Activated CD4-positive, alpha-beta T cell treated with anti-CD3 and anti-CD28 coated beads, Interleukin-2, amount 10 ng/mL, durations not matched to agents 24 days and 14 days (primary cell): ENCODE results near the gene CDK19. TPM values are rescaled to one million over a fixed set of nuclear protein-coding genes. Genes with fewer than 3 reads are reported as not detected.
"Not testable (repeated sequence)": the region's sequence is repeated elsewhere in the genome, so short reads cannot be mapped to it uniquely, and the experiment has no call there.

Experiments
- DNase-seq: peaks from one replicate; pipeline ENCODE4 v3.0.0; 2022
- H3K27ac Mint-ChIP-seq: one replicate; pipeline ENCODE4 v1.8.0; 2022; ENCODE audit warnings: mild to moderate bottlenecking, mixed read lengths
- H3K27me3 Mint-ChIP-seq: one replicate; pipeline ENCODE4 v1.8.0; 2022; ENCODE audit warnings: mixed read lengths
- H3K36me3 Mint-ChIP-seq: one replicate; pipeline ENCODE4 v1.8.0; 2022; ENCODE audit warnings: low read depth, mild to moderate bottlenecking, mixed read lengths
- H3K4me1 Mint-ChIP-seq: one replicate; pipeline ENCODE4 v1.8.0; 2021; ENCODE audit warnings: mixed read lengths
- H3K4me3 Mint-ChIP-seq: one replicate; pipeline ENCODE4 v1.8.0; 2022; ENCODE audit warnings: mild to moderate bottlenecking, moderate library complexity, mixed read lengths
- H3K9me3 Mint-ChIP-seq: one replicate; pipeline ENCODE4 v1.8.0; 2021; ENCODE audit warnings: mixed read lengths
- intact Hi-C: fragments of 100-400 bp; cut with micrococcal nuclease; formaldehyde crosslinking; loops from one replicate; pipeline ENCODE4 v1.15.1; 2023
- total RNA-seq: library from RNA; stranded (reverse); gene quantifications from 2 replicates; pipeline ENCODE4 v1.2.3, GENCODE V29; 2022

Gene CDK19
- total RNA-seq, 1 donor from 2014 or later = 13.0 TPM

- intact Hi-C loops = no loop called here
- DNase-seq = no peak
- no peaks in the 10 kb centered on the region for H3K27me3 Mint-ChIP-seq
- no peak overlapping the region for H3K27ac Mint-ChIP-seq
- H3K9me3 Mint-ChIP-seq = peaks cover 4% of the 10 kb centered on the region
- peaks cover 11% of the 10 kb centered on the region for H3K36me3 Mint-ChIP-seq
- peaks cover 3% of the 10 kb centered on the region for H3K4me1 Mint-ChIP-seq
- H3K4me3 Mint-ChIP-seq = no peak overlapping the region
Measured at GRCh38 chr6:110760589-110760988, 54.7 kb downstream of the CDK19 start.

DNA sequence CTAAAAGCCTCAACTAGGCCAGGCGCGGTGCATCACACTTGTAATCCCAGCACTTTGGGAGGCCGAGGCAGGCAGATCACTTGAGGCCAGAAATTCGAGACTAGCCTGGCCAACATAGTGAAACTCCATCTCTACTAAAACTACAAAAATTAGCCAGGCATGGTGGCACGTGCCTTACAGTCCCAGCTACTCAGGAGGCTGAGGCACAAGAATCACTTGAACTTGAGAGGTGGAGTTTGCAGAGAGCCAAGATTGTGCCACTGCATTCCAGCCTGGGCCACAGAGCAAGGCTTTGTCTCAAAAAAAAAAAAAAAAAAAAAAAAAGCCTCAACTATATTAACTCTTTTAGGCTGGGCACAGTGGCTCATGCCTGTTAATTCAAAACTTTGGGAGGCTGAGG is 55.2 kb downstream of the CDK19 start:
- not testable (repeated sequence) for H3K4me1 Mint-ChIP-seq

DNA sequence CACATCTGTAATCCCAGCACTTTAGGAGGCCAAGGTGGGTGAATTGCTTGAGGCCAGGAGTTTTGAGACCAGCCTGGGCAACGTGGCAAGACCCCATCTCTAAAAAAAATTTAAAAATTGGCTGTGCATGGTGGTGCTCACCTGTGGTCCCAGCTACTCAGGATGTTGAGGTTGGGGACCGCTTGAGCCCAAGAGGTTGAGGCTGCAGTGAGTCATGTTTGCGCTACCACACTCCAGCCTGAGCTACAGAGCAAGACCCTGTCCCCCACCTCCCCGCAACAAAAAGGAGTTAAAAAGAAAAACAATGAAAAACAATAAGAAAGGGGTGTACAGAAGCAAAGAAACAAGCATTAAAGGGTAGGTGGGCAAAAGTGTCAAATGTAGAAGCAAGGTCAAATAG is 57.3 kb downstream of the CDK19 start:
- Mint-ChIP-seq H3K27me3 (no peaks in the 10 kb centered on the region), H3K4me3 (no peak overlapping the region), H3K9me3 (no peaks in the 10 kb centered on the region), H3K36me3 (peaks cover 2% of the 10 kb centered on the region), H3K27ac (no peak overlapping the region), H3K4me1 (peaks cover 3% of the 10 kb centered on the region)
- intact Hi-C loops = no loop called here
- DNase-seq = no peak

More for the DNA sequence above, 55.2 kb downstream of the CDK19 start:
- DNase-seq, H3K27me3 Mint-ChIP-seq, H3K9me3 Mint-ChIP-seq, H3K36me3 Mint-ChIP-seq, H3K27ac Mint-ChIP-seq, H3K4me3 Mint-ChIP-seq, intact Hi-C loops: not testable (repeated sequence)

DNA sequence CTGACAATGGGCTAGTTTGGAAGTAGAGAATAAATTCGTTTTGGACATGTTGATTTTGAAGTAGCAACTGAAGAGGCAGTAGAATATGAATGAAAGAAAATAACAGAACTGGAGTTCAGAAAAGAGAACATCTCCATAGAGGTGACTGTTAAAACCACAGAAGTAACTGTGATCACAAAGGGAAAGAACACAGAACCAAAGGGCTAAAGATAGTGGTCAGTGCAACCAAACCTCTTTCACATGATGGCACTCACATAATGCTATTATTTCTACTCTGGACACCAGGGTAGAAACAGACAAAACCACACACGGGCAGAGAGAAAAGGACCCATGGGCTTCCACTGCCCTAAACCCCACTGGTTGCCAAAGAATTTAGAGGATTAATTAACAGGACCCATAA is 58.5 kb downstream of the CDK19 start:
- Mint-ChIP-seq H3K4me1 (peaks cover 3% of the 10 kb centered on the region), H3K27ac (no peak overlapping the region), H3K9me3 (no peaks in the 10 kb centered on the region), H3K36me3 (peaks cover 2% of the 10 kb centered on the region), H3K4me3 (no peak overlapping the region), H3K27me3 (no peaks in the 10 kb centered on the region)
- intact Hi-C loops = no loop called here
- no peak for DNase-seq

DNA sequence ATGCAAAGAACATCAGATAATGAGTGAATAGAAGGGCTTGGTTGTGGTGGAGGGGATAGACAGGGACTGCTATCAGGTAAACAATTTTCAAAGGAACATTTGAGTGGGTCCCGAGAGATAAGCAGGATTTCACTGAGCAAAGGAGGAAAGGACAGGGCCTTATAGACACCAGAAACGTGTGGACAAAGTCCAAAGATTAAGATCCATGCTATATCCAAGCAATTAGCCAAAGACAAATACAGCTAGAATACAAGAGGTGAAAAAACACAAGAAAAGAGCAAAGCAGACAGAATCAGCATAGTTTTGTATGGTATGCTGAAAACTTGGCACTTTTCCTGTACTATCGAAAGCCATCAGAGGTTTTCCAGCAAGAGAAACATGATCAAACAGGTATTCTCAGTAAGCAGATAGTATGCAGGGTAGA is 59.8 kb downstream of the CDK19 start:
- DNase-seq = no peak
- Mint-ChIP-seq H3K27ac (no peak overlapping the region), H3K27me3 (no peaks in the 10 kb centered on the region), H3K4me1 (peaks cover 3% of the 10 kb centered on the region), H3K4me3 (no peak overlapping the region), H3K9me3 (no peaks in the 10 kb centered on the region), H3K36me3 (peaks cover 2% of the 10 kb centered on the region)
- intact Hi-C loops = no loop called here

GRCh38 chr6:110753936-110754668 is 61.2 kb downstream of the CDK19 start:
- DNase-seq, H3K27ac Mint-ChIP-seq, intact Hi-C loops, H3K9me3 Mint-ChIP-seq, H3K4me3 Mint-ChIP-seq, H3K4me1 Mint-ChIP-seq, H3K27me3 Mint-ChIP-seq, H3K36me3 Mint-ChIP-seq: not testable (repeated sequence)

DNA sequence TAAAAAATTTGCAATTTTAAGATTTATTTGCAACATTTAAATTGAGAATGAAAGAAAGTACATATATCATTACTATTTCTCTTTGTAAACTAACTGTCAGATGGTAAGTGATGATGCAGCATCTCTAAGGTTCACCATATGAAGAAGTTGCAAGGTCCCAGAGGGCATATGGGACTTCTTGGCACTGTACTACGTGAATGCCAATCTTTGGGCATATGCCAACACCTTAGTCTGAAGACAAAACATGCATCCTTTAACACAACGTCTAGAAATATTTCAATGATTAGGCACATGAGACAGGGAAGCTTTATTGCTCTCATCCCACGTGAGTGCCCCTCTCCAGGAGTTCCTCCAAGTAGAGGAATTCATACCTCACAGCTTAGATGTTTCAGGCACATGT is 66.8 kb downstream of the CDK19 start:
- DNase-seq = no peak
- no peaks in the 10 kb centered on the region for H3K4me1 Mint-ChIP-seq
- H3K9me3 Mint-ChIP-seq = no peaks in the 10 kb centered on the region
- H3K4me3 Mint-ChIP-seq = no peak overlapping the region
- no peaks in the 10 kb centered on the region for H3K27me3 Mint-ChIP-seq
- intact Hi-C loops = no loop called here
- no peak overlapping the region for H3K27ac Mint-ChIP-seq
- peaks cover 10% of the 10 kb centered on the region for H3K36me3 Mint-ChIP-seq

DNA sequence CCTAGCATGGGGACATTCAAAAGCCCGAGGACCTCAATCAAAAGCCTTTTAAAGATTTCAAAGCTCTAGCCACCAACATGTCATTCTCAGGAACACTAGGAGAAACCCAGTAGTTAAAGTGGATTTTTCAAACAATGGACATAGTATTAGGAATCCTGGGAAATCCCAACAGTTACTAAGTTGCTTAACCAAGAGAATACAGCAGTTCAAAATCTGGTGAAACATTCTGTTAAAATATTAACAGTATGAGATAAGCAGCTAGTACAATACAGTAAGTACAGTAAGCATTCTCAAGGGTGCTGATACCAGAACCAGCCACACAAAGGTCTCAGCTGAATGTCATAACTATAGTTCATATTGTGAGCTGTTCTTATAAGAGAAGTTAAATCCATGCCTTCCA is 68.6 kb downstream of the CDK19 start:
- Mint-ChIP-seq H3K9me3 (peaks cover 9% of the 10 kb centered on the region), H3K27ac (no peak overlapping the region), H3K36me3 (peaks cover 26% of the 10 kb centered on the region), H3K4me3 (no peak overlapping the region), H3K27me3 (no peaks in the 10 kb centered on the region), H3K4me1 (no peaks in the 10 kb centered on the region)
- intact Hi-C loops = no loop called here
- no peak for DNase-seq

- no peak overlapping the region for H3K4me3 Mint-ChIP-seq
- no peak overlapping the region for H3K27ac Mint-ChIP-seq
- H3K4me1 Mint-ChIP-seq = no peaks in the 10 kb centered on the region
- H3K36me3 Mint-ChIP-seq = peaks cover 40% of the 10 kb centered on the region
- intact Hi-C loops = no loop called here
- H3K9me3 Mint-ChIP-seq = peaks cover 21% of the 10 kb centered on the region
- H3K27me3 Mint-ChIP-seq = no peaks in the 10 kb centered on the region
- no peak for DNase-seq
Measured at GRCh38 chr6:110744991-110745390, 70.3 kb downstream of the CDK19 start.

- H3K27ac Mint-ChIP-seq, H3K4me1 Mint-ChIP-seq, H3K27me3 Mint-ChIP-seq, intact Hi-C loops, H3K4me3 Mint-ChIP-seq, DNase-seq: not testable (repeated sequence)
- H3K36me3 Mint-ChIP-seq = peaks cover 40% of the 10 kb centered on the region
- peaks cover 21% of the 10 kb centered on the region for H3K9me3 Mint-ChIP-seq
Measured at GRCh38 chr6:110742552-110742951, 72.7 kb downstream of the CDK19 start.

- intact Hi-C loops = no loop called here
- Mint-ChIP-seq H3K4me3 (no peak overlapping the region), H3K27ac (no peak overlapping the region), H3K36me3 (peaks cover 41% of the 10 kb centered on the region), H3K9me3 (peaks cover 21% of the 10 kb centered on the region), H3K4me1 (peaks cover 2% of the 10 kb centered on the region), H3K27me3 (no peaks in the 10 kb centered on the region)
- no peak for DNase-seq
Measured at GRCh38 chr6:110741517-110741916, 73.8 kb downstream of the CDK19 start.

GRCh38 chr6:110738899-110739365 is 76.3 kb downstream of the CDK19 start:
- DNase-seq = no peak
- Mint-ChIP-seq H3K27ac (no peak overlapping the region), H3K36me3 (peaks cover 42% of the 10 kb centered on the region), H3K4me1 (peaks cover 2% of the 10 kb centered on the region), H3K9me3 (peaks cover 21% of the 10 kb centered on the region), H3K4me3 (no peak overlapping the region), H3K27me3 (no peaks in the 10 kb centered on the region)
- intact Hi-C loops = no loop called here

DNA sequence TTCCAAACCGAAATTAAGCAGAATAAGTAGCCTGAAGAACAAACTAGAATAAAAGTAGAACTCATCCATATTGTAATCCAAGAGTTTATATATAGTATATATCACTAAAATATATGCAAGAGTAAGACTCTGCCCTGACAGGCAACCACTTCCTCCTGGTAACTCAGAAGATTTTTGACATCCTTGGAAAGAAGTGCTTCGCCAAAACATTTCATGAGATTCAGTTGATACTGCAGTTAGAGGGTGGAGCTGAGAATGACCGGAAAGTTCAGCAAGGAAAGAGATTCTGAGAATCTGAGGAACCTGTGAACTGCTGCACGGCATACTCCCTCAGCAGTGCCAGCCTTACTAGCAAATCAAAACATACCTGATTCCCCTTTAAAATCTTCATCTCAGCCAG is 79.6 kb downstream of the CDK19 start:
- H3K4me1 Mint-ChIP-seq = peaks cover 2% of the 10 kb centered on the region
- DNase-seq = no peak
- no peaks in the 10 kb centered on the region for H3K27me3 Mint-ChIP-seq
- H3K9me3 Mint-ChIP-seq = peaks cover 4% of the 10 kb centered on the region
- H3K4me3 Mint-ChIP-seq = no peak overlapping the region
- intact Hi-C loops = no loop called here
- peaks cover 22% of the 10 kb centered on the region for H3K36me3 Mint-ChIP-seq
- H3K27ac Mint-ChIP-seq = no peak overlapping the region

DNA sequence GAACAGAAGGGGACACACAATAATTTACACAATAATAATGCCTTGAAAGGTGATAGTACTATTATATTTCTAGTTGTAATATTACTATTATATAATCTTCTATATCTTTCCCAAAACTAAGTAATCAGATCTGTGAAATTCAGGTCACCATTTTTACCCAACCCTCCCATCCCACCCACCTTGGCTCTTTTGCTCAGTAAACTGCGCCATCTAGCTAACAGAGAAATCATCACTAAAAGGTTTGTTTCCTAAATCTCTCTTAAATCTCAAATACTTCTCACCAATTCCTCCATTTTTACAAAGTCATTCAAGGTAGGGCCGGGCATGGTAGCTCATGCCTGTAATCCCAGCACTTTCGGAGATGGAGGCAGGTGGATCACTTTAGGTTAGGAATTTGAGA is 83.4 kb downstream of the CDK19 start:
- DNase-seq = no peak
- Mint-ChIP-seq H3K4me1 (no peaks in the 10 kb centered on the region), H3K27me3 (no peaks in the 10 kb centered on the region), H3K27ac (no peak overlapping the region), H3K36me3 (peaks cover 19% of the 10 kb centered on the region), H3K4me3 (no peak overlapping the region), H3K9me3 (no peaks in the 10 kb centered on the region)
- intact Hi-C loops = no loop called here

GRCh38 chr6:110731196-110731595 is 84.1 kb downstream of the CDK19 start:
- Mint-ChIP-seq H3K4me3 (no peak overlapping the region), H3K27me3 (no peaks in the 10 kb centered on the region), H3K36me3 (peaks cover 19% of the 10 kb centered on the region), H3K27ac (no peak overlapping the region), H3K4me1 (no peaks in the 10 kb centered on the region), H3K9me3 (no peaks in the 10 kb centered on the region)
- intact Hi-C loops = no loop called here
- no peak for DNase-seq
